ENCODE data around the gene PHOSPHO1.

Gene PHOSPHO1

DNA sequence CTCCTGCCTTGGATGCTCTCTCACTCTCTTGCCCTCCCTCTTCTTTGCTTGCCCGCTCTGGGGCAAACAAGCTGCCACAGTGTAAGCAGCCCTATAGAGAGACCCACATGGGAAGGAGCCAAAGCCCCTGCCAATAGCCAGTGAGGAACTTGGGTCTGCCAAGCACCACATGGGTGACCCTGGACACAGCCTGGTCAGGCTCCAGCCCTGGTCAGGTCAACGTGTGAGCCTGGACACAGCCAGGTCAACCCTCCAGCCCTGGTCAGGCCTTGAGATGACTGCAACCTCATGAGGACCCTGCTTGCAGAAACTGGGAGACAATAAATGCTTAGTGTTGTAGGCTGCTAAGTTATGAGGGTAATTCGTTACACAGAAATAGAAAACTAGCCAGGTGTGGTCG, 14.3 kb upstream of the PHOSPHO1 start:
- no CpG with 5 or more reads among the region's 4 CpGs for WGBS (ENCODE audit: insufficient coverage, insufficient read length)
- no peak overlapping the region for H3K27ac ChIP-seq (ENCODE audit: low read length)

DNA sequence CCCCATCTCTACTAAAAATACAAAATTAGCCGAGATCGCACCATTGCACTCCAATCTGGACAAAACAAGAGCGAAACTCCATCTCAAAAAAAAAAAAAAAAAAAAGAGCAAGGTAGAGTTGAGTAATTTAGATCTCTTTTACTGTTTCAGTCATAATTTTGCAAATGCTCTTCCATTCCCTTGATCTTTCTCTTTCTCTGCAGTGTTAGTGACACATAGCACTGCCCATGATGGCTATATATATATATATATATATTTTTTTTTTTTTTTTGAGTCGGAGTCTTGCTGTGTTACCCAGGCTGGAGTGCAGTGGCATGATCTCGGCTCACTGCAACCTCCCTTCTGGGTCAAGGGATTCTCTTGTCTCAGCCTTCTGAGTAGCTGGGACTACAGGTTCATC, 12.2 kb upstream of the PHOSPHO1 start:
- Histone ChIP-seq H3K4me1 (ENCODE audit: control insufficient read depth, insufficient read depth, low read length) (no peaks in the 10 kb centered on the region), H3K36me3 (ENCODE audit: control insufficient read depth, insufficient read depth, low read length) (no peaks in the 10 kb centered on the region), H3K4me3 (ENCODE audit: low read length) (no peak overlapping the region), H3K9me3 (ENCODE audit: control insufficient read depth, insufficient read depth, low read length) (no peaks in the 10 kb centered on the region), H3K27ac (ENCODE audit: low read length) (no peak overlapping the region), H3K27me3 (ENCODE audit: control insufficient read depth, insufficient read depth, low read length) (no peaks in the 10 kb centered on the region)
- no CpG with 5 or more reads among the region's 5 CpGs for WGBS (ENCODE audit: insufficient coverage, insufficient read length)
- DNase-seq (ENCODE audit: low read depth, low spot score), result no peak

More for the DNA sequence above, 14.3 kb upstream of the PHOSPHO1 start:
- H3K36me3 ChIP-seq (ENCODE audit: control insufficient read depth, insufficient read depth, low read length), result no peaks in the 10 kb centered on the region
- no peak overlapping the region for H3K4me3 ChIP-seq (ENCODE audit: low read length)
- no peaks in the 10 kb centered on the region for H3K9me3 ChIP-seq (ENCODE audit: control insufficient read depth, insufficient read depth, low read length)
- DNase-seq (ENCODE audit: low read depth, low spot score), result no peak
- H3K27me3 ChIP-seq (ENCODE audit: control insufficient read depth, insufficient read depth, low read length), result no peaks in the 10 kb centered on the region
- H3K4me1 ChIP-seq (ENCODE audit: control insufficient read depth, insufficient read depth, low read length), result no peaks in the 10 kb centered on the region; the same call in 1 of the 2 replicates

DNA sequence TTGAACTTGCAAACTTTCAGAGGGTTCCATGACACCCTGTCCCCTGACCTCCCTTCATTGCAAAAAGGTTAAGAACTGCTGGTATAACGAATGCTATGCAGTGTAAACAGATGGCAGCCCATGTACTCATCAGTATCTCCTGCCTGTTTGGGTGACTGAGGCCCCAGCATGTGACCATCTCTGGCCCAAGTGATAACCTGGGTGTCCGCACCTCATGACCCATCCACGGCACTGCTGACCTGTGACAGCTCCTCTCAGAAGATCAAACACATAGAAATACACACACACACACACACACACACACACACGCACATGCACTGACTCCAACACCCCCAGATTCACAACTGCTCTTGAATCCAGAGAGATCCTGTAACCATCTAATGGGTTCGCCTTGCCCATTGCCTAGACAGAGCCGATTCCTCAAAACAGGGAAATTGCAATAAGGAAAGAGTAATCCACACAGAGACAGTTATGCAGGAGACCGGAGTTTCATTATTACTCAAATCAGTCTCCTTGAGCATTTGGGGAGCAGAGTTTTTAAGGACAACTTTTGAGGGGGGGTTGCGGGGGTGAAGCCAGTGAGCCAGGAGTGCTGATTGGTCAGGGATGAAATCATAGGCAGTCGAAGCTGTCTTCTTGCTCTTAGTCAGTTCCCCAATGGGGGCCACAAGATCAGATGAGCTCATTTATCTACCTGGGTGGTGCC, 11.3 kb upstream of the PHOSPHO1 start:
- DNase-seq (ENCODE audit: low read depth, low spot score), result no peak
- no peaks in the 10 kb centered on the region for H3K36me3 ChIP-seq (ENCODE audit: control insufficient read depth, insufficient read depth, low read length)
- no CpG with 5 or more reads among the region's 9 CpGs for WGBS (ENCODE audit: insufficient coverage, insufficient read length)

DNA sequence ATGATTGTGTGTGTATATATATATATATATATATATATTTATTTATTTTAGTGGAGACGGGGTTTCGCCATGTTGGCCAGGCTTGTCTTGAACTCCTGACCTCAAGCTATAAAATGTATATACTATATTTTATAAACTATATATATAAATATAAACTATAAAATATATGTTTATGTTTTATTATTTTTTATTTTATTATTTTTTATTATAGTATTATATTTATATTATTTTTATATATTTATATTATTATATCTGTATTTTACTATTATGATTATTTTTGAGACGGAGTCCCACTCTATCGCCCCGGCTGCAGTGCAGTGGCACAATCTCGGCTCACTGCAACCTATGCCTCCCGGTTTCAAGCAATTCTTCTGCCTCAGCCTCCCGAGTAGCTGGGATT, 10.5 kb upstream of the PHOSPHO1 start:
- no peaks in the 10 kb centered on the region for H3K36me3 ChIP-seq (ENCODE audit: control insufficient read depth, insufficient read depth, low read length)
- WGBS (ENCODE audit: insufficient coverage, insufficient read length), result no CpG with 5 or more reads among the region's 8 CpGs
- no peak overlapping the region for H3K4me3 ChIP-seq (ENCODE audit: low read length)
- H3K9me3 ChIP-seq (ENCODE audit: control insufficient read depth, insufficient read depth, low read length), result no peaks in the 10 kb centered on the region
- H3K4me1 ChIP-seq (ENCODE audit: control insufficient read depth, insufficient read depth, low read length), result no peaks in the 10 kb centered on the region
- no peak overlapping the region for H3K27ac ChIP-seq (ENCODE audit: low read length)
- no peak for DNase-seq (ENCODE audit: low read depth, low spot score)
- H3K27me3 ChIP-seq (ENCODE audit: control insufficient read depth, insufficient read depth, low read length), result no peaks in the 10 kb centered on the region

More for the DNA sequence above, 11.3 kb upstream of the PHOSPHO1 start:
- Histone ChIP-seq H3K27me3 (ENCODE audit: control insufficient read depth, insufficient read depth, low read length) (no peaks in the 10 kb centered on the region), H3K4me3 (ENCODE audit: low read length) (no peak overlapping the region), H3K27ac (ENCODE audit: low read length) (no peak overlapping the region), H3K9me3 (ENCODE audit: control insufficient read depth, insufficient read depth, low read length) (no peaks in the 10 kb centered on the region), H3K4me1 (ENCODE audit: control insufficient read depth, insufficient read depth, low read length) (no peaks in the 10 kb centered on the region)

DNA sequence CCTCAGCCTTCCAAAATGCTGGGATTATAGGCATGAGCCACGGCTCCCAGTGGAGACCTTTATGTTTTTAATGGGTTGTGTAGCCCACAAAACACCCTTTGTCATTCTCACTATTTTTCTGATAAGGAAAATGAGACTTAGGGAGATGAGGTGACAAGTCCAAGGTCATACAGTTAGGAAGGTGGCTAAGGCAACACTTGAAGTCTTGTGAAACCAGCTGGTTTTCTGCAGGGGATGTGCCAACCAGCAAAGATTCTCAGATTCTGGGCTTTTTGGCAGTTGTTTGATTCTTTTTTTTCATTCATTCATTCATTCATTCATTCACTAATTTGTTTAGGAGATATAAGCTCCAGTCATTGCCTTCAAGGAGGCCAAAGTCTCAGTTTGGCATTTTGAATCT, 10.0 kb upstream of the PHOSPHO1 start:
- no peaks in the 10 kb centered on the region for H3K36me3 ChIP-seq (ENCODE audit: control insufficient read depth, insufficient read depth, low read length)
- DNase-seq (ENCODE audit: low read depth, low spot score), result no peak
- H3K27ac ChIP-seq (ENCODE audit: low read length), result no peak overlapping the region
- H3K9me3 ChIP-seq (ENCODE audit: control insufficient read depth, insufficient read depth, low read length), result no peaks in the 10 kb centered on the region
- no peaks in the 10 kb centered on the region for H3K27me3 ChIP-seq (ENCODE audit: control insufficient read depth, insufficient read depth, low read length)
- H3K4me3 ChIP-seq (ENCODE audit: low read length), result no peak overlapping the region
- no CpG with 5 or more reads among the region's 1 CpG for WGBS (ENCODE audit: insufficient coverage, insufficient read length)
- H3K4me1 ChIP-seq (ENCODE audit: control insufficient read depth, insufficient read depth, low read length), result no peaks in the 10 kb centered on the region

DNA sequence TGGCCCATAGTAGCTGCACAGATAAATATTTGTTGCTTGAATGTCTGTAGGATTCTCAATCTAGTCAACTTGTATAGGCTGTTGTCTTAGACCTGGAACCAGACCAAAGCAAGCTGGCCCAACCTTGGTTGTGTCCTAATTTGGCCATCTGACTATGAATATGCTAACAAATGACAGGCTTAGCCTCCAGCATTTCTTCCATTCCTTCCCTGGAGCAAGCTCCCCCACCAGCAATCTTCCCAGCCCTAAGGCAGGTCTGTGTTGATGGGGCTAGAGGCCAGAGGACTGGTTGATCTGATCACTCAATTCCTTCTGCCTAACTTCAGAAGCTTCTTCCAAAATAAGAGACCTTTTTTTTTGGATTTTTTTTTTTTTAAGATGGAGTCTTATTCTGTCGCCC, 9.4 kb upstream of the PHOSPHO1 start:
- no peaks in the 10 kb centered on the region for H3K27me3 ChIP-seq (ENCODE audit: control insufficient read depth, insufficient read depth, low read length)
- no peak overlapping the region for H3K27ac ChIP-seq (ENCODE audit: low read length)
- no peaks in the 10 kb centered on the region for H3K9me3 ChIP-seq (ENCODE audit: control insufficient read depth, insufficient read depth, low read length)
- no peak overlapping the region for H3K4me3 ChIP-seq (ENCODE audit: low read length)
- H3K36me3 ChIP-seq (ENCODE audit: control insufficient read depth, insufficient read depth, low read length), result no peaks in the 10 kb centered on the region
- WGBS (ENCODE audit: insufficient coverage, insufficient read length), result no CpG with 5 or more reads among the region's 1 CpG
- H3K4me1 ChIP-seq (ENCODE audit: control insufficient read depth, insufficient read depth, low read length), result no peaks in the 10 kb centered on the region
- DNase-seq (ENCODE audit: low read depth, low spot score), result no peak

DNA sequence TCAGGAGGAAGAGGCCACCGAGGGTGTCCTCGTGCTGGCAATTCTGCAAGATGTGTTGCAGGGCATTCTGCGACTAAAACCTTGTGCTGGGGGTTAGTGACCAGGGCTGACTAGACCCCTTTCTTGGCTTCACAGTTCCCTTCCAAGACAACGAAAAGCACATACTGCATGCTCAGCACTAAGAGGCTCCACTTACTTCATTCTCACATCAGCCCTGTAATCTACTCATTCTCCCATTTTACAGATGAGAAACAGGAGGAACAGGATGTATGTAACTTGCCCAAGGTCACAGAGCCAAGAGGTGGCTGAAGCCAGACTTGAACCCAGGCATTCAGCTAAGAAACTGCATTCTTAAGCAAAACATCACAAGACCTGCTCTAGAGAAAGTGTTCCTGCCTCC, 5.3 kb upstream of the PHOSPHO1 start:
- no peaks in the 10 kb centered on the region for H3K27me3 ChIP-seq (ENCODE audit: control insufficient read depth, insufficient read depth, low read length)
- H3K36me3 ChIP-seq (ENCODE audit: control insufficient read depth, insufficient read depth, low read length), result no peaks in the 10 kb centered on the region
- WGBS (ENCODE audit: insufficient coverage, insufficient read length), result no CpG with 5 or more reads among the region's 4 CpGs
- H3K9me3 ChIP-seq (ENCODE audit: control insufficient read depth, insufficient read depth, low read length), result no peaks in the 10 kb centered on the region
- no peak overlapping the region for H3K4me3 ChIP-seq (ENCODE audit: low read length)
- H3K4me1 ChIP-seq (ENCODE audit: control insufficient read depth, insufficient read depth, low read length), result no peaks in the 10 kb centered on the region
- no peak for DNase-seq (ENCODE audit: low read depth, low spot score)
- no peak overlapping the region for H3K27ac ChIP-seq (ENCODE audit: low read length)

DNA sequence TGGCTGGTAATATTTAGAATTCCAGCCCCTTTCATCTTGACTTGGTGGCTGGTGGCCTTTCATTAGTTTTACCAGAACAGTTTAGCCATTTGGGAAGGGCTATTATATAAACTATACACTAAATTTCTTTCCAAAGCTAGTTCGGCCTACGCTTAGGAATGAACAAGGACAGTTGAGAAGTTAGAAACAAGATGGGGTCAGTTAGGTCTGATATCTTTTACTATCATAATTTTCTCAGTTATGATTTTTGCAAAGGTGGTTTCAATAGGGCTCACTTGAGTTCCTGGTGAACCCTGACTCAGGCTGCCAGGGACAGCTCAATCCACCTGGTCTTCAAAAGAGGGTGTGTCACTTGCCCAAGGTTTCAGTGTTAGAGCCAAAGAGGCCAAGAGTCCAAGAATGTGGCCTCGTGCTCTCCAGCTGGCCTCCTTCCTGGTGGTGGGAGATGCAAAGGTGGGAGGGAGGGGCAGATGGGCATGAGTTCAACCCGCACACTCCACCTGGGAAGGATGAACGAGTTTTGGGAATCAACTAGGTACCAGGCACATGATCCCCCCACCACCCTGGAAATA, 4.0 kb upstream of the PHOSPHO1 start:
- DNase-seq (ENCODE audit: low read depth, low spot score), result no peak
- no peaks in the 10 kb centered on the region for H3K4me1 ChIP-seq (ENCODE audit: control insufficient read depth, insufficient read depth, low read length)
- no peak overlapping the region for H3K4me3 ChIP-seq (ENCODE audit: low read length)
- no peaks in the 10 kb centered on the region for H3K9me3 ChIP-seq (ENCODE audit: control insufficient read depth, insufficient read depth, low read length)
- H3K27me3 ChIP-seq (ENCODE audit: control insufficient read depth, insufficient read depth, low read length), result peaks cover 3% of the 10 kb centered on the region; the same call in 1 of the 2 replicates
- no CpG with 5 or more reads among the region's 5 CpGs for WGBS (ENCODE audit: insufficient coverage, insufficient read length)
- H3K27ac ChIP-seq (ENCODE audit: low read length), result no peak overlapping the region
- H3K36me3 ChIP-seq (ENCODE audit: control insufficient read depth, insufficient read depth, low read length), result no peaks in the 10 kb centered on the region

DNA sequence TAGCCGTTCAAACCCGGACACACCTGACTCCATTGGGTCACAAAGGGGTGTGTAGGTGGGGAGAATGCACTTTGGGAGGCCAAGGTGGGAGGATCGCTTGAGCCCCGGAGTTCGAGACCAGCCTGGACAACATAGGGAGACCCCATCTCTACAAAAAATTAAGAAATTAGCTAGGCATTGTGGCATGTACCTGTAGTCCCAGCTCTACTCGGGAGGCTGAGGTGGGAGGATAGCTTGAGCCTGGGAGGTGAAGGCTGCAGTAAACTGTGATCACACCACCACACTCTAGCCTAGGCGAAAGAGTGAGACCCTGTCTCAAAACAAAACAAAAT, 942 bp upstream of the PHOSPHO1 start:
- Histone ChIP-seq H3K4me3 (ENCODE audit: low read length) (no peak overlapping the region), H3K36me3 (ENCODE audit: control insufficient read depth, insufficient read depth, low read length) (no peaks in the 10 kb centered on the region), H3K4me1 (ENCODE audit: control insufficient read depth, insufficient read depth, low read length) (no peaks in the 10 kb centered on the region), H3K9me3 (ENCODE audit: control insufficient read depth, insufficient read depth, low read length) (no peaks in the 10 kb centered on the region), H3K27ac (ENCODE audit: low read length) (no peak overlapping the region), H3K27me3 (ENCODE audit: control insufficient read depth, insufficient read depth, low read length) (peaks cover 6% of the 10 kb centered on the region; the same call in 1 of the 2 replicates)
- DNase-seq (ENCODE audit: low read depth, low spot score), result no peak
- no CpG with 5 or more reads among the region's 7 CpGs for WGBS (ENCODE audit: insufficient coverage, insufficient read length)

DNA sequence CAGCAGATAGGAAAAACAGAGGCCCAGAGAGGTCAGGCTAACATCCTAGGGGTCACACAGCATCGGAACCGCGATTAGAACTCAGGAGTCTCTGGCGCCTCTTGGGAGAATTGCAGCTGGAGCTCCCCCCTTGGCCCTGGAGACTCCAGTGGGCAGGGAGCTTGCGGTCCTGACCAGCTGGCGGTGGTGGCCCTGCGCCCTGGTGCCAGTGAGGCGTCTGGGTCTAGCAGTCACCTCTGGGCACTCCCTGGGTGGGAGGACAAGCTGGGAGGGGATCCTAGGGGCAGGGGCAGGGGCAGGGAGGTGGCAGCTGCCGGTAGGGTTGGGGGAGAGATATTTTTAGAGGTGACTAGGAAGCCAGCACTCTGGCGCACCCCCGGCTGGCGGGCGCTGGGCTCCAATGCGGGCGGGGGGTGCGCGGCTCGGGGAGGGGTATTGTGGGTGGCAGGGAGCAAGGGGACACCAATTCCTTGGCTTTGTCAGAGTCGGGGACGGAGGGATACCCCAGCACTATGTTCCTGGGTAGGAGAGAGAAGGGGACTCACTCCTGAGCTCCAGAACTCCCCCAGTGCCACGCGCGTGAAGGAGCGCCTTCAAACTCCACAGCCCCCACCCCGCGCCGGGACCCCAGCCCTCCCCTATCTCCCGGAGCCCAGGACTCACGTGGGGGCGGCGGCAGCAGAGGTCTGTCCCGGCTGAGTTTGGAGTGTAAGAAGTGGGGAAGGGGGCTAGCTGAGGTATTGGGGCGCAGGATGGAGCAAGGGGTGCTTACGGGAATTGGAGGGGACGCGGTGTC, 584 bp downstream of the PHOSPHO1 start:
- Histone ChIP-seq H3K4me1 (ENCODE audit: control insufficient read depth, insufficient read depth, low read length) (no peaks in the 10 kb centered on the region), H3K36me3 (ENCODE audit: control insufficient read depth, insufficient read depth, low read length) (no peaks in the 10 kb centered on the region), H3K27me3 (ENCODE audit: control insufficient read depth, insufficient read depth, low read length) (peaks cover 14% of the 10 kb centered on the region; the same call in 1 of the 2 replicates), H3K27ac (ENCODE audit: low read length) (no peak overlapping the region), H3K4me3 (ENCODE audit: low read length) (peak overlapping the region; percentile 82; the same call in 1 of the 2 replicates), H3K9me3 (ENCODE audit: control insufficient read depth, insufficient read depth, low read length) (no peaks in the 10 kb centered on the region)
- DNase-seq (ENCODE audit: low read depth, low spot score), result no peak
- WGBS (ENCODE audit: insufficient coverage, insufficient read length), result no CpG with 5 or more reads among the region's 36 CpGs
